ENCODE measurements around the gene TRAPPC10. TPM values are rescaled to one million over a fixed set of nuclear protein-coding genes. Genes with fewer than 3 reads are reported as not detected.

TRAPPC10 gene
- total and polyA plus RNA-seq, 10 of the 15 experiments (the other 5 are each of a cell fraction or from before 2014, with no cell fraction given): 1.1 to 39.6 (median 28.2) TPM

GRCh38 chr21:44083631-44084291 is 71.7 kb downstream of the TRAPPC10 start:
- in situ Hi-C loops (cut with MboI): no loop called here
- H3K27ac ChIP-seq (ENCODE audit: control insufficient read depth, insufficient read depth): no peak overlapping the region
- ATAC-seq: no peak

More at GRCh38 chr21:44083631-44084291, 71.7 kb downstream of the TRAPPC10 start:
- no peak for DNase-seq (ENCODE audit: low read depth, low spot score)
- Histone ChIP-seq H3K4me1 (ENCODE audit: control insufficient read depth, insufficient read depth, low read length) (no peaks in the 10 kb centered on the region), H3K4me2 (ENCODE audit: control insufficient read depth, insufficient read depth) (no peak overlapping the region), H3K36me3 (ENCODE audit: control insufficient read depth in 2 of 2, insufficient read depth in 2 of 2, low read length in 1 of 2) (peaks cover 47 to 55% of the 10 kb centered on the region in 2 experiments), H3K27me3 (replicated peaks in 1 of 2; ENCODE audit: control insufficient read depth in 2 of 2, insufficient read depth in 2 of 2, low read length in 1 of 2) (no peaks in the 10 kb centered on the region), H3K4me3 (no peak overlapping the region), H4K20me1 (ENCODE audit: control insufficient read depth, insufficient read depth) (peaks cover 5% of the 10 kb centered on the region; the same call in 1 of the 2 replicates), H3K79me2 (ENCODE audit: control insufficient read depth, insufficient read depth, low read length) (no peaks in the 10 kb centered on the region), H2AFZ (ENCODE audit: control insufficient read depth, low read depth, low read length) (no peak overlapping the region), H3K9ac (ENCODE audit: control insufficient read depth, insufficient read depth, low read length) (no peak overlapping the region), H3K9me3 (replicated peaks; ENCODE audit: control insufficient read depth, insufficient read depth, low read length) (no peaks in the 10 kb centered on the region)
- BruUV-seq (replicated peaks): no TSS peak
- SMC1A ChIA-PET (ENCODE audit: uncharacterized antibody, unreplicated experiment): interaction anchor here (0.6 to 2.4 kb wide), 3 partner anchors 9 to 240 kb away, joined by 3 to 6 read pairs (median 3); no protein-coding TSS in a partner anchor
- RAD21 ChIA-PET (ENCODE audit: unreplicated experiment): no interaction called here
- intact Hi-C loops (cut with micrococcal nuclease; ENCODE audit: unreplicated experiment): no loop called here
- CTCF ChIA-PET: interaction anchor here (1.7 kb wide), 1 partner anchor 70 kb away, joined by 5 read pairs; no protein-coding TSS in a partner anchor
- TF ChIP-seq ZNF687 (IDR thresholded peaks at IDR 0.05) (no peak), POLR2A (IDR thresholded peaks at IDR 0.05; ENCODE audit: low read depth, low read length) (peak; percentile 56), POU2F2 (IDR thresholded peaks at IDR 0.05; ENCODE audit: borderline replicate concordance, low read depth, low read length) (no peak), BHLHE40 (IDR thresholded peaks at IDR 0.05; ENCODE audit: borderline replicate concordance in 1 of 2, low read depth in 2 of 2, low read length in 1 of 2) (no peak)
- POLR2A ChIA-PET: interaction anchor here (0.6 kb wide), 1 partner anchor 35 kb away, joined by 8 read pairs; no protein-coding TSS in a partner anchor
- 90% methylated on average over 15 of the region's 16 CpGs for WGBS (ENCODE audit: insufficient coverage, insufficient replicate concordance, low lambda C conversion rate, missing lambda C conversion rate)
- no peak for FAIRE-seq

All from GM12878 (cell line).